ENCODE data around the gene HEATR5A. TPM values are rescaled to one million over a fixed set of nuclear protein-coding genes. Genes with fewer than 3 reads are reported as not detected.
"Not testable (repeated sequence)": the region's sequence is repeated elsewhere in the genome, so short reads cannot be mapped to it uniquely, and the experiment has no call there.

HEATR5A gene
- total and polyA plus RNA-seq, 2 donors (not counting 1 experiment from before 2014, with no cell fraction given), result 45.4 to 59.8 TPM

DNA sequence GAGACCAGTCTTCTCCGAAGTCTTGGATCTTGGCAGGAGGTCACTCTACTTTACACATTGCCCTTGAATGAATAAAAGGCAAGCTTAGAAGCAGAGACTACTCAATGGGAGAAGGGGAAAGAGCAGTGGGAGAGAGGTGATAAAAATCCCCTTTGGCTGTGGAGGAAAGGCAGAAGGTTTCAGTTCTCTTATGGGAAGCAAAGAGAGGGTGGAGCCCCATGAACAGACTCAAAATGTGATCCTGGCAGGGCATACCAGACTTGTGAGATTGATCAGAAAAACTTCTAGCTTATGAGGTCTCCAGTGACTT, 163.2 kb downstream of the HEATR5A start:
- H3K4me1 ChIP-seq (ENCODE audit: control insufficient read depth, extremely low read depth, insufficient read depth, low read length), result peaks cover 9% of the 10 kb centered on the region
- no peak for DNase-seq (ENCODE audit: low read depth in 2 of 2)
- no peaks in the 10 kb centered on the region for H3K79me2 ChIP-seq (ENCODE audit: control insufficient read depth, insufficient read depth, low read length)
- H3K9ac ChIP-seq (ENCODE audit: insufficient read depth, low read length), result no peak overlapping the region
- H2AFZ ChIP-seq (ENCODE audit: low read length), result no peak overlapping the region
- H3K4me3 ChIP-seq (replicated peaks in 1 of 4; ENCODE audit: control extremely low read depth in 1 of 4, insufficient read depth in 1 of 4, low read depth in 3 of 4, low read length in 4 of 4), result no peak overlapping the region
- H3K27me3 ChIP-seq (ENCODE audit: control insufficient read depth, insufficient read depth, low read length), result no peaks in the 10 kb centered on the region
- H3K4me2 ChIP-seq (ENCODE audit: extremely low read depth, insufficient read depth, low read length), result no peak overlapping the region
- no peaks in the 10 kb centered on the region for H3K9me3 ChIP-seq (ENCODE audit: control insufficient read depth, insufficient read depth, low read depth, low read length)
- H3K27ac ChIP-seq (ENCODE audit: insufficient read depth, low read length), result no peak overlapping the region
- TF ChIP-seq, protein P1, sequence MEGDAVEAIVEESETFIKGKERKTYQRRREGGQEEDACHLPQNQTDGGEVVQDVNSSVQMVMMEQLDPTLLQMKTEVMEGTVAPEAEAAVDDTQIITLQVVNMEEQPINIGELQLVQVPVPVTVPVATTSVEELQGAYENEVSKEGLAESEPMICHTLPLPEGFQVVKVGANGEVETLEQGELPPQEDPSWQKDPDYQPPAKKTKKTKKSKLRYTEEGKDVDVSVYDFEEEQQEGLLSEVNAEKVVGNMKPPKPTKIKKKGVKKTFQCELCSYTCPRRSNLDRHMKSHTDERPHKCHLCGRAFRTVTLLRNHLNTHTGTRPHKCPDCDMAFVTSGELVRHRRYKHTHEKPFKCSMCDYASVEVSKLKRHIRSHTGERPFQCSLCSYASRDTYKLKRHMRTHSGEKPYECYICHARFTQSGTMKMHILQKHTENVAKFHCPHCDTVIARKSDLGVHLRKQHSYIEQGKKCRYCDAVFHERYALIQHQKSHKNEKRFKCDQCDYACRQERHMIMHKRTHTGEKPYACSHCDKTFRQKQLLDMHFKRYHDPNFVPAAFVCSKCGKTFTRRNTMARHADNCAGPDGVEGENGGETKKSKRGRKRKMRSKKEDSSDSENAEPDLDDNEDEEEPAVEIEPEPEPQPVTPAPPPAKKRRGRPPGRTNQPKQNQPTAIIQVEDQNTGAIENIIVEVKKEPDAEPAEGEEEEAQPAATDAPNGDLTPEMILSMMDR (conservative IDR thresholded peaks at IDR 0.05 in 1 of 2, IDR thresholded peaks at IDR 0.05 in 1 of 2; ENCODE audit: low read depth in 1 of 2, low read length in 2 of 2), result no peak
- no peak for TF ChIP-seq EZH2 (IDR thresholded peaks at IDR 0.05; ENCODE audit: low read length, missing control alignments)
- H4K20me1 ChIP-seq (ENCODE audit: control insufficient read depth, extremely low read depth, insufficient read depth, low read length), result no peaks in the 10 kb centered on the region
- no peaks in the 10 kb centered on the region for H3K36me3 ChIP-seq (ENCODE audit: control insufficient read depth, insufficient read depth, low read length)

DNA sequence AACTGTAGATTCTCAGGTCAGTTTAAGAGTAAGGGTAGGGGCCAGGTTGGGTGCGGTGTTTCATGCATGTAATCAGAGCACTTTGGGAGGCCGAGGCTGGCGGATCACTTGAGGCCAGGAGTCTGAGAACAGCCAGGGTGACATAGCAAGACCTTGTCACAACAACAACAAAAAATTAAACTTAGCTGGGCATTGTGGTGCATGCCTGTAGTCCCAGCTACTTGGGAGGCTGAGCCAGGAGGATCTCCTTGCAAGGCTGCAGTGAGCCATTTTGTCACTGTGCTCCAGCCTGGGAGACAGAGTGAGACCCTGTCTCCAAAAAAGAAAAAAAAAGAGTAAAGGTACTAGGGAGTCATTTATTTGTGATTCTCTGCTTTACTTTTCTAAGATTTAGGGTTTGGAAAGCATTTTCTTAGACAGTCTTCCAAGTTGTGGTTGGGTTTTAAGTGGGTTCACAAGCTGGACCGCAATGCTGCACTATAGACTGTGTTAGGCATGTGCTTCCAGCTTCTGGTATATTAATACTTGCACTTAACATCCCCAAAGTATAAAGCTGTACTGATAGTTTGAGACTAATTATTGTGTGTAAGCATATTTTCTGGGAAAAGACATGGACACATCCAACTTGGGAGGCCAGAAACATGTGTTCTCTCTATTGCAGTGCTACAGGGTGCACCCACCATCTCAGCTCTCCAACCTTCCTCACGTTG, 163.7 kb downstream of the HEATR5A start:
- no peak overlapping the region for H3K4me2 ChIP-seq (ENCODE audit: extremely low read depth, insufficient read depth, low read length)
- H3K9ac ChIP-seq (ENCODE audit: insufficient read depth, low read length), result no peak overlapping the region
- H3K9me3 ChIP-seq (ENCODE audit: control insufficient read depth, insufficient read depth, low read depth, low read length), result no peaks in the 10 kb centered on the region
- no peak overlapping the region for H3K4me3 ChIP-seq (replicated peaks in 1 of 4; ENCODE audit: control extremely low read depth in 1 of 4, insufficient read depth in 1 of 4, low read depth in 3 of 4, low read length in 4 of 4)
- no peaks in the 10 kb centered on the region for H3K36me3 ChIP-seq (ENCODE audit: control insufficient read depth, insufficient read depth, low read length)
- H3K79me2 ChIP-seq (ENCODE audit: control insufficient read depth, insufficient read depth, low read length), result no peaks in the 10 kb centered on the region
- no peak overlapping the region for H3K27ac ChIP-seq (ENCODE audit: insufficient read depth, low read length)
- H3K4me1 ChIP-seq (ENCODE audit: control insufficient read depth, extremely low read depth, insufficient read depth, low read length), result peaks cover 6% of the 10 kb centered on the region
- no peaks in the 10 kb centered on the region for H4K20me1 ChIP-seq (ENCODE audit: control insufficient read depth, extremely low read depth, insufficient read depth, low read length)
- no peak overlapping the region for H2AFZ ChIP-seq (ENCODE audit: low read length)
- no peaks in the 10 kb centered on the region for H3K27me3 ChIP-seq (ENCODE audit: control insufficient read depth, insufficient read depth, low read length)
- TF ChIP-seq, protein P1 (conservative IDR thresholded peaks at IDR 0.05 in 1 of 2, IDR thresholded peaks at IDR 0.05 in 1 of 2; ENCODE audit: low read depth in 1 of 2, low read length in 2 of 2), result no peak
- TF ChIP-seq EZH2 (IDR thresholded peaks at IDR 0.05; ENCODE audit: low read length, missing control alignments), result no peak
- DNase-seq (ENCODE audit: low read depth in 2 of 2), result no peak

DNA sequence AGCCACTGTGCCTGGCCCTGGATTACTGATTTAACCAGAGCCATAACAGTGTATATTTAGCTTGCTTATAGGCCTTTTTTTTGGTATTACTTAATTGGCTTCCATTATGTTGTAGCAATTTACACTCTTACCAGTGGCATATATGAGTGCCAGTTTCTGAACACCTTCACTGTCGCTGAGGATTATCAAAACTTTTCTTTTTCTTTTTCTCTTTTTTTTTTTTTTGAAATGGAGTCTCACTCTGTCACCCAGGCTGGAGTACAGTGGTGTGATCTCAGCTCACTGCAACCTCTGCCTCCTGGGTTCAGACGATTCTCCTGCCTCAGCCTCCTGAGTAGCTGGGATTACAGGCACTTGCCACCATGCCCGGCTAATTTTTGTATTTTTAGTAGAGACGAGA, 164.4 kb downstream of the HEATR5A start:
- not testable (repeated sequence) for H2AFZ ChIP-seq (ENCODE audit: low read length); H3K9me3 ChIP-seq (ENCODE audit: control insufficient read depth, insufficient read depth, low read depth, low read length); H3K4me3 ChIP-seq (replicated peaks in 1 of 4; ENCODE audit: control extremely low read depth in 1 of 4, insufficient read depth in 1 of 4, low read depth in 3 of 4, low read length in 4 of 4); DNase-seq (ENCODE audit: low read depth in 2 of 2); H4K20me1 ChIP-seq (ENCODE audit: control insufficient read depth, extremely low read depth, insufficient read depth, low read length); H3K79me2 ChIP-seq (ENCODE audit: control insufficient read depth, insufficient read depth, low read length); H3K27me3 ChIP-seq (ENCODE audit: control insufficient read depth, insufficient read depth, low read length); H3K36me3 ChIP-seq (ENCODE audit: control insufficient read depth, insufficient read depth, low read length); H3K4me2 ChIP-seq (ENCODE audit: extremely low read depth, insufficient read depth, low read length); H3K27ac ChIP-seq (ENCODE audit: insufficient read depth, low read length); H3K4me1 ChIP-seq (ENCODE audit: control insufficient read depth, extremely low read depth, insufficient read depth, low read length); H3K9ac ChIP-seq (ENCODE audit: insufficient read depth, low read length)

Data from fibroblast of lung (primary cell).